ENCODE measurements around the gene CLEC4M. TPM values are rescaled to one million over a fixed set of nuclear protein-coding genes. Genes with fewer than 3 reads are reported as not detected.

The CLEC4M gene
- total RNA-seq, 2 donors from 2014 or later: not detected

GRCh38 chr19:7773841-7774240, 10.8 kb downstream of the CLEC4M start:
- H3K4me3 ChIP-seq: no peak overlapping the region

GRCh38 chr19:7775761-7776160, 12.7 kb downstream of the CLEC4M start:
- H3K27me3 ChIP-seq (replicated peaks; ENCODE audit: insufficient read depth): no peaks in the 10 kb centered on the region
- ATAC-seq (ENCODE audit: insufficient number of reproducible peaks, low FRiP score, low read depth) (no peak), DNase-seq (ENCODE audit: low spot score) (no peak)

More at GRCh38 chr19:7773841-7774240, 10.8 kb downstream of the CLEC4M start:
- no peak for ATAC-seq (ENCODE audit: insufficient number of reproducible peaks, low FRiP score, low read depth)
- TF ChIP-seq CTCF (IDR thresholded peaks at IDR 0.05): no peak
- H3K27me3 ChIP-seq (replicated peaks; ENCODE audit: insufficient read depth): no peaks in the 10 kb centered on the region
- H3K36me3 ChIP-seq: no peaks in the 10 kb centered on the region
- no peaks in the 10 kb centered on the region for H3K9me3 ChIP-seq
- H3K4me1 ChIP-seq (ENCODE audit: control insufficient read depth in 1 of 2, low read depth in 2 of 2): no peaks in the 10 kb centered on the region
- DNase-seq (ENCODE audit: low spot score): no peak
- no peak overlapping the region for H3K27ac ChIP-seq

GRCh38 chr19:7778081-7778480, 15.0 kb downstream of the CLEC4M start:
- DNase-seq (ENCODE audit: low spot score): no peak
- Histone ChIP-seq H3K27ac (no peak overlapping the region), H3K27me3 (replicated peaks; ENCODE audit: insufficient read depth) (no peaks in the 10 kb centered on the region), H3K9me3 (no peaks in the 10 kb centered on the region), H3K4me1 (ENCODE audit: control insufficient read depth in 1 of 2, low read depth in 2 of 2) (no peaks in the 10 kb centered on the region), H3K4me3 (no peak overlapping the region), H3K36me3 (no peaks in the 10 kb centered on the region)
- no peak for ATAC-seq (ENCODE audit: insufficient number of reproducible peaks, low FRiP score, low read depth)
- no peak for TF ChIP-seq CTCF (IDR thresholded peaks at IDR 0.05)

More at GRCh38 chr19:7775761-7776160, 12.7 kb downstream of the CLEC4M start:
- Histone ChIP-seq H3K36me3 (no peaks in the 10 kb centered on the region), H3K4me3 (no peak overlapping the region), H3K27ac (no peak overlapping the region), H3K9me3 (no peaks in the 10 kb centered on the region), H3K4me1 (ENCODE audit: control insufficient read depth in 1 of 2, low read depth in 2 of 2) (no peaks in the 10 kb centered on the region)
- TF ChIP-seq CTCF (IDR thresholded peaks at IDR 0.05): no peak

GRCh38 chr19:7779631-7780486, 16.8 kb downstream of the CLEC4M start:
- H3K9me3 ChIP-seq: no peaks in the 10 kb centered on the region
- no peaks in the 10 kb centered on the region for H3K4me1 ChIP-seq (ENCODE audit: control insufficient read depth in 1 of 2, low read depth in 2 of 2)
- H3K4me3 ChIP-seq: no peak overlapping the region
- no peaks in the 10 kb centered on the region for H3K36me3 ChIP-seq
- no peaks in the 10 kb centered on the region for H3K27me3 ChIP-seq (replicated peaks; ENCODE audit: insufficient read depth)
- DNase-seq (ENCODE audit: low spot score) (no peak), ATAC-seq (ENCODE audit: insufficient number of reproducible peaks, low FRiP score, low read depth) (no peak)
- TF ChIP-seq CTCF (IDR thresholded peaks at IDR 0.05): no peak
- no peak overlapping the region for H3K27ac ChIP-seq

GRCh38 chr19:7781157-7781556, 18.1 kb downstream of the CLEC4M start:
- Histone ChIP-seq H3K27ac (no peak overlapping the region), H3K4me1 (ENCODE audit: control insufficient read depth in 1 of 2, low read depth in 2 of 2) (no peaks in the 10 kb centered on the region), H3K27me3 (replicated peaks; ENCODE audit: insufficient read depth) (no peaks in the 10 kb centered on the region), H3K4me3 (no peak overlapping the region), H3K36me3 (no peaks in the 10 kb centered on the region), H3K9me3 (no peaks in the 10 kb centered on the region)
- ATAC-seq (ENCODE audit: insufficient number of reproducible peaks, low FRiP score, low read depth) (no peak), DNase-seq (ENCODE audit: low spot score) (no peak)
- TF ChIP-seq CTCF (IDR thresholded peaks at IDR 0.05): no peak
